AG09309 (cell line): ENCODE results near the gene PCDHGA2.
"Not testable (repeated sequence)": the region's sequence is repeated elsewhere in the genome, so short reads cannot be mapped to it uniquely, and the experiment has no call there.

ENCODE experiments used
- DNase-seq: peaks from one replicate; pipeline ENCODE4 v3.0.0-alpha.2; 2010; ENCODE audit warnings: low read depth
- H3K4me3 ChIP-seq: 2 replicates; pipeline ENCODE4 v1.5.1; 2011; ENCODE audit warnings: mild to moderate bottlenecking, low read depth, low read length, moderate library complexity; ENCODE audit not compliant: control insufficient read depth
- TF ChIP-seq, protein P1 (sequence below): IDR thresholded peaks from 2 replicates; pipeline ENCODE4 v1.5.1; 2011; ENCODE audit warnings: mild to moderate bottlenecking, low read depth, low read length, inconsistent platforms; ENCODE audit not compliant: insufficient read depth, control insufficient read depth; ENCODE audit errors: missing control alignments

PCDHGA2 gene

DNA sequence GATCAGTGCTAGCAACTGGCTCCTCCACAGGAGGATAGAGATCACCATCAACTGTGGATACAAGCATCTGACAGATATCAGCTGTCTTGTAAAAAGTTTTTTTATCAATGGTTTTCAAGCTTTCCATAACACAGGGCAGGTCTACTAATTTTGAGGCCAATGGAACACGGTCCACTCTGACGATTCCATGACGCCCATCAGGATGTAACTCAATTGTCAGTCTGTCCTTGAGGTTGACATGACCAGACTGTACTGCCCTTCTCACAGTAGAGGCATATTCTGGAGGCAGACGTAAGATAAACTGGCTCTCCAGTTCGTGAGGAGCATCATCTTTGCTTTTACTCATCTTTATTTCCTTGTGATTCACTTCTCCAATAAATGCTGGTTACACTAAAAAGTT lies 18.9 kb upstream of the PCDHGA2 start:
- TF ChIP-seq, protein P1, sequence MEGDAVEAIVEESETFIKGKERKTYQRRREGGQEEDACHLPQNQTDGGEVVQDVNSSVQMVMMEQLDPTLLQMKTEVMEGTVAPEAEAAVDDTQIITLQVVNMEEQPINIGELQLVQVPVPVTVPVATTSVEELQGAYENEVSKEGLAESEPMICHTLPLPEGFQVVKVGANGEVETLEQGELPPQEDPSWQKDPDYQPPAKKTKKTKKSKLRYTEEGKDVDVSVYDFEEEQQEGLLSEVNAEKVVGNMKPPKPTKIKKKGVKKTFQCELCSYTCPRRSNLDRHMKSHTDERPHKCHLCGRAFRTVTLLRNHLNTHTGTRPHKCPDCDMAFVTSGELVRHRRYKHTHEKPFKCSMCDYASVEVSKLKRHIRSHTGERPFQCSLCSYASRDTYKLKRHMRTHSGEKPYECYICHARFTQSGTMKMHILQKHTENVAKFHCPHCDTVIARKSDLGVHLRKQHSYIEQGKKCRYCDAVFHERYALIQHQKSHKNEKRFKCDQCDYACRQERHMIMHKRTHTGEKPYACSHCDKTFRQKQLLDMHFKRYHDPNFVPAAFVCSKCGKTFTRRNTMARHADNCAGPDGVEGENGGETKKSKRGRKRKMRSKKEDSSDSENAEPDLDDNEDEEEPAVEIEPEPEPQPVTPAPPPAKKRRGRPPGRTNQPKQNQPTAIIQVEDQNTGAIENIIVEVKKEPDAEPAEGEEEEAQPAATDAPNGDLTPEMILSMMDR: no peak
- no peak for DNase-seq
- peak overlapping the region; percentile 78 for H3K4me3 ChIP-seq

DNA sequence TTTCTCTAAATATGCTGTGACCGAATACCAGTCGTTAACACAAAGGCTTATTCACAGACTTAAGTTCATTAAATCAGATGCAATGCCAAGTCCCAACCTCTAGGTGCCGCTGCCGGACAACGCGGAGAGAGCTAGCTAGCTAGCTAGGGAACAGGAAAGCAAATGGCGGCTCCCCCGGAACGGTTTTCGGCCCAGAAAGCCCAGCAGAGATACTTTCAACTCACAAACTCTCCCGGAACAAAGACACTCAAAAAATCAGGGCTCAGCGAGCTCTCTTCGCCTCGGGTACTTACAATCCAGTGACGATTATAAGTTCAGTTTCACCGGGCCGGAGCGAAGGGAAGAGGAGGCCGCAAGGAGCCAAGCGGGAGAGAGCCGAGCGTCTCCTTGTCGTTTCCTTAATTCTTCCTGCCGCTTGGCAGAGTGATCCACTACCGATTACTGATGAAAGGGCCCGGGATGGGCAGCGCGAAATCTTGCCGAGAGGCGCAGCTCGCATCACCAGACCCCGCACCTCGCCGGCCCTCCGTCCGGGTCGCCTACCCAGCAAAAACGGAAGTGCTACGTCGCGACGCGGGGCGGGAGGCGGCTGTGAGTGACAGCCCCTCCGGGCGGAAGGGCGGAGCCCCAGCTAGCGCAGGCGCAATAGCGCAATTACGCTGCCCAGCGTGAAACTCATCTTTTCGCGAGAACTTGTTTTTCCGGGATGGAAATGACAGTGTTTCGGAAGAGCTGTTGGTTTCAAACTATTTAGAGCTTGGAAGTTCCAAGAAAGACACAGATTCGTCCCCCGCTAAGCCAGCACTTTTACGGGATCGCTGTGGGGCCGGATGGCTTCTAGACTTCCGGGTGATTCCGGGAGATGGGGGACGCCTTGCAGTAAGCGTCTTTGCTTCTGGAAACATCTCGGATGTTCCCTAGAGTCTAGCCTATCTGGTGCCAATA lies 18.1 kb upstream of the PCDHGA2 start, which contains the start of gene TAF7:
Gene TAF7 (minus strand): TSS at position 560 of the 945 bp plus-strand sequence. CDS start 740 bp downstream, outside the sequence.
- H3K4me3 ChIP-seq: peak within 1 kb of the TSS; percentile 78
- TF ChIP-seq, protein P1: peak; percentile 82
- peak; percentile 77 for DNase-seq

DNA sequence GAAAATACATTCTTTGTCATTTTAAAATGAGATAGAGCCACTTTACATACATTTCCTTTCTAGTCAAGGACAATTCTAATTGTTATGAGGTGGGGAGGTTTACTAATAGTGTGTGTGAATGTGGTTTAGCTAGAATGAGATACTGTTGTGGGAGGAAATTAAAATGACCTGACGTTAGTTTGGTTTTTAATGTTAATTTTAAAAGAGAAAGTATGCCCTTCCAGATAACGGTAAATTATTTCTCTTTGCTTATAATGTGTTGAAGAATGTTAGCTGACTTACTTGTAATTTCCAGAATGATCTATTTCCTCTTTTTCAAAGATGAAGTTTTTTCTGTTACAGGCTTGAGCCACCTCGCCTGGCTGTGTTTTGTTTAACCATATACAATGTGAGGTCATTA lies 16.3 kb upstream of the PCDHGA2 start:
- TF ChIP-seq, protein P1: no peak
- no peak overlapping the region for H3K4me3 ChIP-seq
- DNase-seq: no peak

DNA sequence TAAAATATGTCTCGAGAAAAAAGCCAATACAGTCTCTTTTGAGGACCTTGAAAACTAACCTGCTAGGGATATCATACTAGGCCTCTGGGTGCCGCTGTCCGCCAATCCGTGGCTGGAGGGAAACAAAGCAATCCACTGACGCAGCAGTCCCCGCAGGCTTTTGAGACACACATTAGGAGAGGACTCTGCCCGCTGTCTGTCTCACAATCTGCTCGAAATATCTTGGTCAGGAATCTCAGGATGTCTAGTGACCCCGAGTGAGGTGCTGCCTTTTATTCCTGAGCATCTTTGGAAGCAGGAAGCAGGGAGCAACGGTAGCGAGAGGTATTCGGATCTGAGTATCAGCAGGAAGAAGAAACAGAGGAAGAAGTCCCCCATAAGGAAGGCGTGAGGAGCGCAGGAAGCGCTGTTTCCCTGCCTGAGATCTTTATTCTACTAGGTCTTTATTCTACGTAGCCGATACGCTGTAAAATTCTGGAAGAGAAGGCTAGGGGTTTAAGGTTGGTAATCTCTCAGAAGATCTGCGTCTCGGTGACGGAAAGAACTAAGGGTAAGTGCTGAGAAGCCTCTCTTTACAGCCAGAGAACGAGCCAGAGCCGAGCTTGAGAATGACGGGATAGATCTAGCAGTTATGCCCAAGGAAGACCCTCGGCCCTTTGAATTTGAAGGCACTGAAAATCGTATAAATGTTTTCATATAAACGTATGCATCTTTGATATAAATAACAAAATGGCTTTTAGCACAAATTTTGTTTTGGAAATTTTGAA lies 12.3 kb upstream of the PCDHGA2 start:
- TF ChIP-seq, protein P1: peak; percentile 85
- peak overlapping the region; percentile 43 for H3K4me3 ChIP-seq
- DNase-seq: peak; percentile 39

DNA sequence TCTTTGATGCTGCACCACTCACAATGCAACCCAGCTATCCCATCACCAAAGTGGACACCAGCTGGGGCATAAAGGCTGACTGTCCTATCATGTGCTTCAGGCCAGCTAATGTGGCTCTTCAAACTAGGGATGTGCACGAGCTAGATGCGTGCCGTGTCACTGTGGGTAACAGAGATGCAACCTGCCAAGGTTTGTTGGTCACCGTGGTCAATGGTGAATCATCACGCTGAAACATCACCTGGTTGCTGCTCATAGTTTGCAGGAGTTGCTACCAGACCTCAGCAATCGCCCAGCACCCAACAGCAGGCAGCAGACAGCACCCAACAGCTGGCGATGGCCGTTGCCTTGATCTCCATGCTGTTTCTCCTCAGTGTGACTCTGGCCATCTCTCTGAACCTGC lies 10.3 kb upstream of the PCDHGA2 start:
- no peak for DNase-seq
- no peak overlapping the region for H3K4me3 ChIP-seq
- TF ChIP-seq, protein P1: no peak

DNA sequence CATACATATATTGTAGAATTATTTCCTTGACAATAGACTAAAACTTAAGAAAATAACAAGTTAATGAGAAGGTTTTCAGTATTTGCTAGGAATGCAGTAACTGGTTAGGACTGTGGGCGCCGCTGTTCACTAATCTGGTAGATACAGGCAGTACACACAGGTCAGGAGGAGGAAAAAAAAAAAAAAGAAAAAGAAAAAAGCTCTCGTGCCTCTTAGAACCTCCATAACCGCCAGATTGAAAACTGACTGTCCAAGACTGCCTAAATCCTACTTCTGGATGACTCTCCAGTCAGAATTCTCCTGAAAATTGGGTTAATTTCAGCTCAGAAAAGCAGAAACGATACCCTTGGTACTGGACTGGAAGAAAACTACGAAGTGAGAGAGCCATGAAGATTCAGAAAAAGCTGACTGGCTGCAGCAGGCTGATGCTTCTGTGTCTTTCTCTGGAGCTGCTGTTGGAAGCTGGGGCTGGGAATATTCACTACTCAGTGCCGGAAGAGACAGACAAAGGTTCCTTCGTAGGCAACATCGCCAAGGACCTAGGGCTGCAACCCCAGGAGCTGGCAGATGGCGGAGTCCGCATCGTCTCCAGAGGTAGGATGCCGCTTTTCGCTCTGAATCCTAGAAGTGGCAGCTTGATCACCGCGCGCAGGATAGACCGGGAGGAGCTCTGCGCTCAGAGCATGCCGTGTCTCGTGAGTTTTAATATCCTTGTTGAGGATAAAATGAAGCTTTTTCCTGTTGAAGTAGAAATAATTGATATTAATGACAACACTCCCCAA lies 8.1 kb upstream of the PCDHGA2 start, which contains the start of gene PCDHGA1:
Gene PCDHGA1 (plus strand): TSS at position 216 of the 782 bp plus-strand sequence.
- H3K4me3 ChIP-seq: peak within 1 kb of the TSS; percentile 45
- TF ChIP-seq, protein P1: peak; percentile 74
- DNase-seq: peak; percentile 46

DNA sequence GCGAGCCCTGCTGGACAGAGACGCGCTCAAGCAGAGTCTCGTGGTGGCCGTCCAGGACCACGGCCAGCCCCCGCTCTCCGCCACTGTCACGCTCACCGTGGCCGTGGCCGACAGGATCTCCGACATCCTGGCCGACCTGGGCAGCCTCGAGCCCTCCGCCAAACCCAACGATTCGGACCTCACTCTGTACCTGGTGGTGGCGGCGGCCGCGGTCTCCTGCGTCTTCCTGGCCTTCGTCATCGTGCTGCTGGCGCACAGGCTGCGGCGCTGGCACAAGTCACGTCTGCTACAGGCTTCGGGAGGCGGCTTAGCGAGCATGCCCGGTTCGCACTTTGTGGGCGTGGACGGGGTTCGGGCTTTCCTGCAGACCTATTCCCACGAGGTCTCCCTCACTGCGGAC lies 6.0 kb upstream of the PCDHGA2 start:
- H3K4me3 ChIP-seq, DNase-seq: not testable (repeated sequence)

DNA sequence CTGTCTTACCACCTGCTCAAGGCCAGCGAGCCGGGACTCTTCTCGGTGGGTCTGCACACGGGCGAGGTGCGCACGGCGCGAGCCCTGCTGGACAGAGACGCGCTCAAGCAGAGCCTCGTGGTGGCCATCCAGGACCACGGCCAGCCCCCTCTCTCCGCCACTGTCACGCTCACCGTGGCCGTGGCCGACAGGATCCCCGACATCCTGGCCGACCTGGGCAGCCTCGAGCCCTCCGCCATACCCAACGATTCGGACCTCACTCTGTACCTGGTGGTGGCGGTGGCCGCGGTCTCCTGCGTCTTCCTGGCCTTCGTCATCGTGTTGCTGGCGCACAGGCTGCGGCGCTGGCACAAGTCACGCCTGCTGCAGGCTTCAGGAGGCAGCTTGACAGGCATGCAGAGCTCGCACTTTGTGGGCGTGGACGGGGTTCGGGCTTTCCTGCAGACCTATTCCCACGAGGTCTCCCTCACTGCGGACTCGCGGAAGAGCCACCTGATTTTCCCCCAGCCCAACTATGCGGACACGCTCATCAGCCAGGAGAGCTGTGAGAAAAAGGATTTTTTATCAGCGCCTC lies 2.3 kb downstream of the PCDHGA2 start:
- not testable (repeated sequence) for H3K4me3 ChIP-seq, DNase-seq
